OCI-LY7 (cell line): ENCODE results near the gene ZNF469.

Source experiments
- CTCF ChIP-seq: fragments of 200-600 bp; sonication (generic); conservative IDR thresholded peaks from 2 replicates; pipeline ENCODE4 v1.5.1; 2014; ENCODE audit warnings: mild to moderate bottlenecking, antibody characterized with exemption, low read length, moderate library complexity, mixed read lengths
- EZH2phosphoT487 ChIP-seq: fragments of 200-600 bp; sonication (generic); IDR thresholded peaks from 2 replicates; pipeline ENCODE4 v1.6.1; 2018; ENCODE audit warnings: low read depth, borderline replicate concordance, mild to moderate bottlenecking, mixed run types, antibody characterized with exemption, low read length, moderate library complexity, mixed read lengths

GRCh38 chr16:88366704-88367047 lies 16.1 kb upstream of the ZNF469 start:
- TF ChIP-seq EZH2phosphoT487 = no peak
- TF ChIP-seq CTCF = no peak
